Measurements from ENCODE around the gene CAMSAP2. TPM values are rescaled to one million over a fixed set of nuclear protein-coding genes. Genes with fewer than 3 reads are reported as not detected.

The CAMSAP2 gene
- total and polyA plus RNA-seq, 9 donors, result 14.5 to 44.5 (median 33.6) TPM

- 84 to 92% (median 89%) methylated on average over 6 of the region's 6 CpGs for WGBS, 3 donors
- Histone ChIP-seq H3K36me3 (no peaks in the 10 kb centered on the region), H3K27me3 (no peaks in the 10 kb centered on the region), H3K4me1 (ENCODE audit: insufficient read depth) (no peaks in the 10 kb centered on the region), H3K9me3 (no peaks in the 10 kb centered on the region), H3K27ac (no peak overlapping the region), H3K4me3 (no peak overlapping the region)
- intact Hi-C loops (cut with DNase I), result no loop called here
- no peak for TF ChIP-seq CTCF (IDR thresholded peaks at IDR 0.05)
- TF ChIP-seq EP300 (IDR thresholded peaks at IDR 0.05), result no peak
- TF ChIP-seq POLR2A (IDR thresholded peaks at IDR 0.05), result no peak
- DNase-seq, result no peak
These were observed 169.6 kb downstream of the CAMSAP2 start for GRCh38 chr1:200908191-200908868.

- Histone ChIP-seq H3K36me3 (no peaks in the 10 kb centered on the region), H3K9me3 (no peaks in the 10 kb centered on the region), H3K27me3 (no peaks in the 10 kb centered on the region), H3K27ac (no peak overlapping the region), H3K4me1 (ENCODE audit: insufficient read depth) (no peaks in the 10 kb centered on the region), H3K4me3 (no peak overlapping the region)
- intact Hi-C loops (cut with DNase I), result no loop called here
- 85 to 92% (median 91%) methylated on average over 5 of the region's 5 CpGs for WGBS, 3 donors
- no peak for DNase-seq
- TF ChIP-seq CTCF (IDR thresholded peaks at IDR 0.05), result no peak
- TF ChIP-seq POLR2A (IDR thresholded peaks at IDR 0.05), result no peak
These were observed 170.4 kb downstream of the CAMSAP2 start for GRCh38 chr1:200909071-200909470.

- no peak overlapping the region for H3K4me3 ChIP-seq
- no peak overlapping the region for H3K27ac ChIP-seq
- H3K27me3 ChIP-seq, result no peaks in the 10 kb centered on the region
- TF ChIP-seq POLR2A (IDR thresholded peaks at IDR 0.05) (no peak), EP300 (IDR thresholded peaks at IDR 0.05) (no peak), CTCF (IDR thresholded peaks at IDR 0.05) (no peak)
- H3K4me1 ChIP-seq (ENCODE audit: insufficient read depth), result no peaks in the 10 kb centered on the region
- intact Hi-C loops (cut with DNase I), result no loop called here
- H3K36me3 ChIP-seq, result no peaks in the 10 kb centered on the region
- 79 to 89% (median 88%) methylated on average over 4 of the region's 4 CpGs for WGBS, 3 donors
- no peak for DNase-seq
- no peaks in the 10 kb centered on the region for H3K9me3 ChIP-seq
These were observed 171.1 kb downstream of the CAMSAP2 start for GRCh38 chr1:200909757-200910239.

Other genes with a start within 250 kb of the CAMSAP2 start
- gene KIF14, start 118.1 kb upstream of the CAMSAP2 start, total RNA-seq, result under 1 TPM in 5 of 7 donors, not detected in 2; 0.03 to 0.40 (median 0.11) TPM
- gene KIF14, start 118.1 kb upstream of the CAMSAP2 start, polyA plus RNA-seq, result under 1 TPM; 0.06 to 0.23 TPM
- 10 to 100 TPM; 16.4 to 25.6 (median 19.5) TPM for gene DDX59, start 69.0 kb upstream of the CAMSAP2 start, total RNA-seq
- gene DDX59, start 69.0 kb upstream of the CAMSAP2 start, polyA plus RNA-seq, result 10 to 100 TPM; 17.6 to 29.1 TPM
- gene GPR25, start 134.1 kb downstream of the CAMSAP2 start, total RNA-seq, result not detected
- gene GPR25, start 134.1 kb downstream of the CAMSAP2 start, polyA plus RNA-seq, result under 1 TPM in 1 of 2 donors, not detected in 1; 0.06 TPM
- 1 to 10 TPM in 3 of 7 donors, under 1 TPM in 2, not detected in 2; 0.59 to 7.9 (median 1.1) TPM for gene INAVA, start 156.0 kb downstream of the CAMSAP2 start, total RNA-seq
- gene INAVA, start 156.0 kb downstream of the CAMSAP2 start, polyA plus RNA-seq, result under 1 TPM; 0.18 TPM